Measurements from ENCODE around the gene ARL6.
"Not testable (repeated sequence)": the region's sequence is repeated elsewhere in the genome, so short reads cannot be mapped to it uniquely, and the experiment has no call there.

The ARL6 gene

GRCh38 chr3:97821774-97822358, 57.3 kb downstream of the ARL6 start, which contains the start of gene CRYBG3:
TSS of gene CRYBG3 (plus strand) at chr3:97822011. CDS start at chr3:97822207, 196 bp downstream.
- peak; percentile 54 for DNase-seq

- no peak for DNase-seq
Measured at GRCh38 chr3:97822359-97822775, 57.8 kb downstream of the ARL6 start.

- no peak for DNase-seq
Measured at GRCh38 chr3:97823046-97824004, 58.8 kb downstream of the ARL6 start.

DNA sequence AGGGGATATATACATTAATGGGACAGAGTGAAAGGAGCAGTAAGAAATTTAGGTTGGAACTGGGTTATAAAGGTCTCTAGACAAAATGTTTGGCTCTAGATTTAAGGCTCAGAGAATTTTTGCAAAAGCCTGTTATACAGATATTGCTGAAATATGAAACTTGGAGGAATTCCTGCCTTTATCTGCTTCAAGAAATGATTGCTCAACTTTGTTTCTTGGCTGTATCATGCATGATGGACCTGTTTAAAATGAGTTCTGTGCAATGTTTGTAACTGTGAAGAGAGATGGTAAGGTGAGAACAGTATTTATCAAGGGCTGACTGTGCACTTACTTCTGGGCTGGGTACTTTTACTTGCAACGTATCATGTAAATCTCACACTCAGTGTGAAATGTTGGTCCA, 60.5 kb downstream of the ARL6 start:
- DNase-seq: no peak

- DNase-seq: no peak
Measured at GRCh38 chr3:97827741-97828471, 63.3 kb downstream of the ARL6 start.

DNA sequence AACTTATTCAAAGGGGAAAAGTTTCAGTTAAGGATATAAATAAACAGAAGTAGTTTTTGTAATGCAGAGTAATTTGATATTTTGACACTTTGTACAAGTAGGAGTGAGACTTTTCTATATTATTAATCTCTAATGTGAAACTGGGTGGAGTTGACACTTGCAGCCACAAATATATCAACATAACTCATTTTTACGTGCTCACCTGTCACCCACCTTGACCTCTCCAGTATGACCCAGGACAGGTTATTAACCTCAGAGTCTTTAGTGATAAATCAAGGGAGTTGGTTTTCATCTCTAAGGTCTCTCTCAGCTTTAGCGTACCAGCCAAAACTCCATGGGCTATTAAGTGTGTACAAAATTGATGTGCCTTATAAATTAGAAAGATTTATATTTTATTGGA, 64.6 kb downstream of the ARL6 start:
- DNase-seq: no peak

- no peak for DNase-seq
Measured at GRCh38 chr3:97830638-97831037, 66.1 kb downstream of the ARL6 start.

- DNase-seq: no peak
Measured at GRCh38 chr3:97831140-97831539, 66.6 kb downstream of the ARL6 start.

DNA sequence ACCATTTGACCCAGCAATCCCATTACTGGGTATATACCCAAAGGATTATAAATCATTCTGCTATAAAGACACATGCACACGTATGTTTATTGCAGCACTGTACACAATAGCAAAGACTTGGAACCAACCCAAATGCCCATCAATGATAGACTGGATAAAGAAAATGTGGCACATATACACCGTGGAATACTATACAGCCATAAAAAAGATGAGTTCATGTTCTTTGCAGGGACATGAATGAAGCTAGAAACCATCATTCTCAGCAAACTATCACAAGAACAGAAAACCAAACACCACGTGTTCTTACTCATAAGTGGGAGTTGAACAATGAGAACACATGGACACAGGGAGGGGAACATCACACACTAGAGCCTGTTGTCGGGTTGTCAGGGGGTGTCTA, 68.6 kb downstream of the ARL6 start:
- not testable (repeated sequence) for DNase-seq

DNA sequence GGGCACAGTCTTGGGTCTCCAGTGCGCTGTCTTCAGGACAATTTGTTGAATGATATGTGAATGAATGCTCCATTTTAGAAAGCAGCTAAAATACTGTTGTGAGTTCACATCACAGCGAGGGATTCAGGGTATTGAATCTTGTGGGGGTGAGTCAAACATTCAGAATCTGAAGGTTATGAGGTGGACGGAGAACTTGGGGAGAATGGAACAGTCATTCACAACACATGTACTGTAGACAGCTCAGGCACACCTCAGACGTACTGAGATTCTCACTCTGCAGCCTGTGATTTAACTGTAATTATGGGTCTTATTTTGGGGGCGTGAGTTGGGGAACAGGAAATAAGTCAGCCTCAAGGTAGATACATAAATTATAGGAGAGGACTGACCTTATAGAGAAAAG, 71.2 kb downstream of the ARL6 start:
- DNase-seq: no peak

- DNase-seq: no peak
Measured at GRCh38 chr3:97838393-97838792, 73.8 kb downstream of the ARL6 start.

DNA sequence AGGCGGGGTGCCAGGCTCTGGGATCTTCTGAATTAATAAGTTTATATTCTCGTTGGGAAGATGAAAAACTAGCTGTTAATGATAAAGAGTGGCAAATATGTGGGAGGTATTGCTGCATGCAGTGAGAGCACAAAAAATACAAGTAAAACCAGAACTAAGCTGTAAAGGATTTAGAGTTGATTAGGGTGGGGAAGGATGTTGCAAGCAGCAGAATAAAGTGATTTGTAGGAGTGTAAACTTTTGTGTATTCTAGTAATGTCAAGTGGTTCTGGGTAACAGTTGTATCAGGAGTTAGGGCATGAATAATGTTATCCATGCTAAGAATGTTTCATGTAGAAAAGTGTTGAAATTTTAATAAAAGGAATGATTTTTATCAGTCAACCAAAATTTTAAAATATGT, 75.4 kb downstream of the ARL6 start:
- DNase-seq: no peak

DNA sequence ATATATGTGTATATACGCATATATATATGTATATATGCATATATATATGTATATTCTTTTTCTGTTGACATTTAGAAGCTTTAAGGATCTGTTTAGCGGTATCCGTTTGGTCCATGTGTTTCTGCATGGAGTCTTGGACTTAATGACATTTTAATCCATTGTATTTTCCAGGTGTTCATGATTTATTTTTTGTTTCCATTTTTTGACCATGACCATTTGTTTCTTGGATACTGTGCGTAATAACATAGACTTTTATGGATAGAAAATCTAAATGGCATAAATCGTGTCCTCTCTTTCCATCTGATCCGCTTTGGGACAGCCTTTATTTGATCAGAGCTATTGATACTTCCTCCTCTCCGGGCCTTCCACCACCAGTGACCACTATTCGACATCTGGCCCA, 76.7 kb downstream of the ARL6 start:
- DNase-seq: no peak

DNA sequence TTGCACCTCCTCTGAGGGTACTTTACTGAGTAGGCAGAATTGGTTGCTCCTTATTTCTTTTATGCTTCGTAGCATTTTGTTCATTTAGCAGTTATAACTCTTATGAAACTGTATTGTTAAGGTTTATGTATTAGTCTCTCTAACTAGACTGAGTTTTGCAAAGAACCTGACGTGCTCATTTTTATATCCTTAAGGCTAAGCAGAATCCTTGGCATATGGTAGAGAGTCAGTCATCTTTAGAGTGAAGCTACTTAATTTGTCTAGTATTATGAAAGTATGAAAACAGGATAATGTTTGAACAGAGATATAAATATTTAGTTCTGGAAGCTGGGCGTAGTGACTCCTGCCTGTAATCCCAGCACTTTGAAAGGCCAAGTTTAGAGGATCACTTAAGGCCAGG, 77.4 kb downstream of the ARL6 start:
- DNase-seq: no peak

DNA sequence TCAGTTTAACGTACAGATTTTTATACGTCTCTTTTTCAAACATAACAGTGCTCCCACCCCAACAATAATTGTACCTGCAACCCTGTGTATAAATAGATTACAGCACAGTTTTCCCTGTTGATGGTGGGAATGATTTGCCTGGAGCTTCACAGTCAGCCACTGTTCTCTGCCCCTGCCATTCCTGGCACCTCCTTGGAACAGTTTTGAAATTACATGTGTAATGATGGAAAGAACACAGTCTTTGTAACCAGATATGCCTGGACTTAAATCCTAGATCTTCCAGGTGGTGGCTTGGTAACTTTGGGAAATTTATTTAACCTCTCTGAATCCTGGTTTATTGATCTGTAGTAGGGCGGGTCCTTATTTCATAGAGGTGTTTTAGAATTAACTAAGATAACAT, 84.2 kb downstream of the ARL6 start:
- DNase-seq: no peak
